ENCODE measurements around the gene PLEKHA5. TPM values are rescaled to one million over a fixed set of nuclear protein-coding genes. Genes with fewer than 3 reads are reported as not detected.

PLEKHA5 gene
- total RNA-seq, 1 experiment from 2014 or later = 6.3 TPM

DNA sequence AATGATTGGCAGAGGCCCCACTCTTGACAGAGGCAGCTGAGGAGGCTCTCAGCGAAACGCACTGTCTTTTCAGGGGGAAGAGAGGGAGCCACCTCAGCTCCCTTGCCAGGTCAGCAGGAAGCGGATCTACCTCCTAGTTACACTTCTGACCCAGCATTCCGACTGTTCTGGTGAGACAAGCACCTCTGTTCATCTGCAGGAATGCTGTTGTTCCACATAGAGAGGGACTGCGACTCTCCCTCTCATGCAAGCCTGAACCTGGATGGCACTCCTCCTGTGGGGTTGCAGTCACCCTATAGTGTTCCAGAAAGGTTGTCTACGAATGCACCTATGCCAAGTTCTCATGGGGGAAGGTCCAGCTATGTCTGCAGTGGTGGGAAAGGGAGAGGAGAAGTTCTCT is 272.7 kb downstream of the PLEKHA5 start:
- H3K4me3 ChIP-seq (ENCODE audit: low read depth in 2 of 2, low read length in 2 of 2) = no peak overlapping the region
- no TSS peak for BruUV-seq (replicated peaks)
- in situ Hi-C loops (cut with HindIII; ENCODE audit: low pct_unique_long_range_greater_than_20kb, low sequenced_read_pairs) = no loop called here
- H3K36me3 ChIP-seq (ENCODE audit: control insufficient read depth, insufficient read depth, low read length) = no peaks in the 10 kb centered on the region
- H3K27ac ChIP-seq (ENCODE audit: low read length) = no peak overlapping the region
- no peaks in the 10 kb centered on the region for H3K4me1 ChIP-seq (ENCODE audit: control insufficient read depth, insufficient read depth, low read length)
- ChIA-PET CTCF (no interaction called here), POLR2A (no interaction called here)
- TF ChIP-seq, protein P1, sequence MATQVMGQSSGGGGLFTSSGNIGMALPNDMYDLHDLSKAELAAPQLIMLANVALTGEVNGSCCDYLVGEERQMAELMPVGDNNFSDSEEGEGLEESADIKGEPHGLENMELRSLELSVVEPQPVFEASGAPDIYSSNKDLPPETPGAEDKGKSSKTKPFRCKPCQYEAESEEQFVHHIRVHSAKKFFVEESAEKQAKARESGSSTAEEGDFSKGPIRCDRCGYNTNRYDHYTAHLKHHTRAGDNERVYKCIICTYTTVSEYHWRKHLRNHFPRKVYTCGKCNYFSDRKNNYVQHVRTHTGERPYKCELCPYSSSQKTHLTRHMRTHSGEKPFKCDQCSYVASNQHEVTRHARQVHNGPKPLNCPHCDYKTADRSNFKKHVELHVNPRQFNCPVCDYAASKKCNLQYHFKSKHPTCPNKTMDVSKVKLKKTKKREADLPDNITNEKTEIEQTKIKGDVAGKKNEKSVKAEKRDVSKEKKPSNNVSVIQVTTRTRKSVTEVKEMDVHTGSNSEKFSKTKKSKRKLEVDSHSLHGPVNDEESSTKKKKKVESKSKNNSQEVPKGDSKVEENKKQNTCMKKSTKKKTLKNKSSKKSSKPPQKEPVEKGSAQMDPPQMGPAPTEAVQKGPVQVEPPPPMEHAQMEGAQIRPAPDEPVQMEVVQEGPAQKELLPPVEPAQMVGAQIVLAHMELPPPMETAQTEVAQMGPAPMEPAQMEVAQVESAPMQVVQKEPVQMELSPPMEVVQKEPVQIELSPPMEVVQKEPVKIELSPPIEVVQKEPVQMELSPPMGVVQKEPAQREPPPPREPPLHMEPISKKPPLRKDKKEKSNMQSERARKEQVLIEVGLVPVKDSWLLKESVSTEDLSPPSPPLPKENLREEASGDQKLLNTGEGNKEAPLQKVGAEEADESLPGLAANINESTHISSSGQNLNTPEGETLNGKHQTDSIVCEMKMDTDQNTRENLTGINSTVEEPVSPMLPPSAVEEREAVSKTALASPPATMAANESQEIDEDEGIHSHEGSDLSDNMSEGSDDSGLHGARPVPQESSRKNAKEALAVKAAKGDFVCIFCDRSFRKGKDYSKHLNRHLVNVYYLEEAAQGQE (IDR thresholded peaks at IDR 0.05; ENCODE audit: insufficient read depth in 1 of 2, low read depth in 2 of 2, low read length in 1 of 2) = no peak
- no peaks in the 10 kb centered on the region for H3K27me3 ChIP-seq (ENCODE audit: control insufficient read depth, insufficient read depth, low read length)
- intact Hi-C loops (cut with micrococcal nuclease; ENCODE audit: unreplicated experiment) = no loop called here
- ATAC-seq = no peak
- H3K9me3 ChIP-seq (ENCODE audit: control insufficient read depth, insufficient read depth, low read depth, low read length) = no peaks in the 10 kb centered on the region
- no peak for DNase-seq (ENCODE audit: low read depth, low spot score)

DNA sequence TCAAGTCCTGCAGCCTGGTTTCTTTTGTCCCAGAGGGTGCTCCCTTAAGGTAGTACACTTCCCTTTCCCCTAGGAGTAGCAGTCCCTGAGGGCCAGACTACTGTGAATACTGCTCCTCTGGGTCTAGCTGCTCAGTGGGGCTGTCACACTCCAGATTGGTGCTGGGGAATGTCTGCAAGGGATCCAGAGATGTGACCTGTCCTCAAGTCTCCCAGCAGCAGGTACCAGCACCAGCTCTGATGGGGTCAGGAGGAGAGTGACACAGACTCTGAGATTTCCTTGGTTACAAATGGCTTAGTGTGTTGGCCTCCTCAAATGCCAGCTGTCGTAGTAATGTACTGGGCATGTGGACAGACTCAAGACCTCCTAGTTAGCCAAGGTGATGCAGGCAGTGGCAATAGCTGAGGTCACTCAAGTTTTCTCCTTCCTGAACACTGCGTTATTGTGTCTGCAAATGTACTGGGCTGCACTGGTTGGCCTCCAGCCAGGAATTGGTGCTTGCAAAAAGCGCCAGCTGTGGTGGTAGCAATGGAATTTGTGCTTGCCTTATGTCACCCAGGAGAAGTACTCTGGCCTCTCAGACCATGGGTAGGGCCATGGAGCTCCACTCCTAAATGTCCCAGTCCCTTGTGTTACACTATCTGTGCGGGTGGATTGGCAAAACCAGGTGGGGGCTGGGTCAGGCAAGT is 273.4 kb downstream of the PLEKHA5 start:
- no peaks in the 10 kb centered on the region for H3K36me3 ChIP-seq (ENCODE audit: control insufficient read depth, insufficient read depth, low read length)
- H3K27ac ChIP-seq (ENCODE audit: low read length) = no peak overlapping the region
- ATAC-seq = 0 out of 2 replicates have a peak, but pooled peaks have one; percentile 38
- no peak for DNase-seq (ENCODE audit: low read depth, low spot score)
- ChIA-PET POLR2A (no interaction called here), CTCF (no interaction called here)
- no peaks in the 10 kb centered on the region for H3K27me3 ChIP-seq (ENCODE audit: control insufficient read depth, insufficient read depth, low read length)
- H3K9me3 ChIP-seq (ENCODE audit: control insufficient read depth, insufficient read depth, low read depth, low read length) = no peaks in the 10 kb centered on the region
- in situ Hi-C loops (cut with HindIII; ENCODE audit: low pct_unique_long_range_greater_than_20kb, low sequenced_read_pairs) (no loop called here), intact Hi-C loops (cut with micrococcal nuclease; ENCODE audit: unreplicated experiment) (no loop called here)
- H3K4me3 ChIP-seq (ENCODE audit: low read depth in 2 of 2, low read length in 2 of 2) = no peak overlapping the region
- no TSS peak for BruUV-seq (replicated peaks)
- no peaks in the 10 kb centered on the region for H3K4me1 ChIP-seq (ENCODE audit: control insufficient read depth, insufficient read depth, low read length)
- TF ChIP-seq, protein P2, sequence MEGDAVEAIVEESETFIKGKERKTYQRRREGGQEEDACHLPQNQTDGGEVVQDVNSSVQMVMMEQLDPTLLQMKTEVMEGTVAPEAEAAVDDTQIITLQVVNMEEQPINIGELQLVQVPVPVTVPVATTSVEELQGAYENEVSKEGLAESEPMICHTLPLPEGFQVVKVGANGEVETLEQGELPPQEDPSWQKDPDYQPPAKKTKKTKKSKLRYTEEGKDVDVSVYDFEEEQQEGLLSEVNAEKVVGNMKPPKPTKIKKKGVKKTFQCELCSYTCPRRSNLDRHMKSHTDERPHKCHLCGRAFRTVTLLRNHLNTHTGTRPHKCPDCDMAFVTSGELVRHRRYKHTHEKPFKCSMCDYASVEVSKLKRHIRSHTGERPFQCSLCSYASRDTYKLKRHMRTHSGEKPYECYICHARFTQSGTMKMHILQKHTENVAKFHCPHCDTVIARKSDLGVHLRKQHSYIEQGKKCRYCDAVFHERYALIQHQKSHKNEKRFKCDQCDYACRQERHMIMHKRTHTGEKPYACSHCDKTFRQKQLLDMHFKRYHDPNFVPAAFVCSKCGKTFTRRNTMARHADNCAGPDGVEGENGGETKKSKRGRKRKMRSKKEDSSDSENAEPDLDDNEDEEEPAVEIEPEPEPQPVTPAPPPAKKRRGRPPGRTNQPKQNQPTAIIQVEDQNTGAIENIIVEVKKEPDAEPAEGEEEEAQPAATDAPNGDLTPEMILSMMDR (IDR thresholded peaks at IDR 0.05) = no peak

DNA sequence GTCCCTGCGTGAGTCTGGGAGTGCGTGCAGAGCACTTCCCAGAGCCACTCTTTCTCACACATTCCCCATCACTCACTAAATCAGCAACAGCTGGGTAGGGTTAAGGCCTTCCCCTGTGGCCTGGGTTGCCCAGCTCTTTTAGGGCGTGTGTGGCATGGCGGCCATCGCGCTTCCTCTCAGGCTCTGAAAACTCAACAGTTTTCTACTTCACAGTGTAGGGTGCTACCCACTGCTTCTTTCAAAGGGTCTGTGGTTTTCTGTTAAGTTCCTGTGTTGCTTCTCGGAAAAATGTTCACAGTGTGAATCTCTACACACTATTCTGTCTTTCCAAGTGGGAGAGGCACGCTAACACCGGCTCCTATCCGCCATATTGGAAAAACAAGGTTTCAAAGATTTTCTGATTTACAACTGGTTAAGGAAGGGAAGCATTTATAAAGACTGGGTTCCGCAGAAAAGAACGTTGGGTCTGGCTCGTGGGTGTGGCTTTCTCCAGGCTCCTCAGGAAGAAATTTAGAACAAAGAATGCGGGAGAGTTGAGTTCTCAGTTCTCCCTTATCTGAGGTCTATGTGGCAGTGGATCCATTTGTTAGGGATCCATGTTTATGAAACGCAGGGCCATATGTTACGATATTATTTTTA is 274.8 kb downstream of the PLEKHA5 start:
- H3K4me1 ChIP-seq (ENCODE audit: control insufficient read depth, insufficient read depth, low read length) = no peaks in the 10 kb centered on the region
- no peak overlapping the region for H3K27ac ChIP-seq (ENCODE audit: low read length)
- H3K4me3 ChIP-seq (ENCODE audit: low read depth in 2 of 2, low read length in 2 of 2) = no peak overlapping the region
- in situ Hi-C loops (cut with HindIII; ENCODE audit: low pct_unique_long_range_greater_than_20kb, low sequenced_read_pairs) = no loop called here
- no peaks in the 10 kb centered on the region for H3K27me3 ChIP-seq (ENCODE audit: control insufficient read depth, insufficient read depth, low read length)
- no peaks in the 10 kb centered on the region for H3K36me3 ChIP-seq (ENCODE audit: control insufficient read depth, insufficient read depth, low read length)
- ChIA-PET POLR2A (no interaction called here), CTCF (no interaction called here)
- DNase-seq (ENCODE audit: low read depth, low spot score) (no peak), ATAC-seq (no peak)
- no peaks in the 10 kb centered on the region for H3K9me3 ChIP-seq (ENCODE audit: control insufficient read depth, insufficient read depth, low read depth, low read length)
- intact Hi-C loops (cut with micrococcal nuclease; ENCODE audit: unreplicated experiment) = no loop called here
- TF ChIP-seq SIN3A (IDR thresholded peaks at IDR 0.05; ENCODE audit: borderline replicate concordance, insufficient read depth, low read depth, low read length) = no peak
- no peak for TF ChIP-seq POLR2AphosphoS5 (IDR thresholded peaks at IDR 0.05; ENCODE audit: low read depth, low read length)
- no peak for TF ChIP-seq TCF7L2 (IDR thresholded peaks at IDR 0.05; ENCODE audit: low read depth, low read length)
- TF ChIP-seq, protein P1 (IDR thresholded peaks at IDR 0.05; ENCODE audit: insufficient read depth in 1 of 2, low read depth in 2 of 2, low read length in 1 of 2) = no peak
- TF ChIP-seq, protein P2 (IDR thresholded peaks at IDR 0.05) = no peak
- no TSS peak for BruUV-seq (replicated peaks)
